GM12874 (cell line): ENCODE data around the gene SIK3.

ENCODE experiments used
- CTCF ChIP-seq: IDR thresholded peaks from 2 replicates; pipeline ENCODE4 v1.5.1; 2011; ENCODE audit warnings: low read depth, mild to moderate bottlenecking, control low read depth, low read length, moderate library complexity; ENCODE audit not compliant: insufficient read depth

SIK3 gene

GRCh38 chr11:117042689-117043088 lies 55.5 kb downstream of the SIK3 start:
- no peak for TF ChIP-seq CTCF

- no peak for TF ChIP-seq CTCF
Observed at GRCh38 chr11:117039900-117040299, 58.3 kb downstream of the SIK3 start.

GRCh38 chr11:117039270-117039669 lies 59.0 kb downstream of the SIK3 start:
- TF ChIP-seq CTCF: no peak

- no peak for TF ChIP-seq CTCF
Observed at GRCh38 chr11:117037975-117038350, 60.3 kb downstream of the SIK3 start.

- TF ChIP-seq CTCF: no peak
Observed at GRCh38 chr11:117037279-117037974, 60.8 kb downstream of the SIK3 start.

GRCh38 chr11:117034901-117035300 lies 63.3 kb downstream of the SIK3 start:
- TF ChIP-seq CTCF: no peak

- no peak for TF ChIP-seq CTCF
Observed at GRCh38 chr11:117026593-117027330, 71.5 kb downstream of the SIK3 start.
